HEK293 (cell line): ENCODE measurements around the gene RNF151.

ENCODE experiments used
- CTCF ChIP-seq: fragments of 450-650 bp; formaldehyde crosslinking; IDR thresholded peaks from 2 replicates; pipeline ENCODE4 v1.5.1; 2016; ENCODE audit warnings: missing biosample characterization, missing genetic modification characterization
- INSM2 ChIP-seq: fragments of 450-650 bp; formaldehyde crosslinking; IDR thresholded peaks from 2 replicates; pipeline ENCODE4 v1.5.1; 2016; ENCODE audit warnings: missing biosample characterization, missing genetic modification characterization
- OVOL3 ChIP-seq: fragments of 450-650 bp; formaldehyde crosslinking; IDR thresholded peaks from 2 replicates; pipeline ENCODE4 v1.5.1; 2016; ENCODE audit warnings: missing biosample characterization, missing genetic modification characterization
- TCF7L2 ChIP-seq: IDR thresholded peaks from 2 replicates; pipeline ENCODE4 v1.6.1; 2011; ENCODE audit warnings: low read depth, mild to moderate bottlenecking, inconsistent platforms, low read length, moderate library complexity, borderline replicate concordance
- YY1 ChIP-seq: fragments of 450-650 bp; formaldehyde crosslinking; IDR thresholded peaks from 2 replicates; pipeline ENCODE4 v1.5.1; 2018; ENCODE audit warnings: missing biosample characterization, missing genetic modification characterization
- ZBTB26 ChIP-seq: fragments of 450-650 bp; formaldehyde crosslinking; optimal IDR thresholded peaks from 2 replicates; pipeline ENCODE3; 2016; ENCODE audit warnings: missing biosample characterization, mild to moderate bottlenecking, missing genetic modification characterization
- ZBTB49 ChIP-seq: fragments of 450-650 bp; formaldehyde crosslinking; IDR thresholded peaks from 2 replicates; pipeline ENCODE4 v1.5.1; 2016; ENCODE audit warnings: missing biosample characterization, missing genetic modification characterization, low read depth
- ZFP3 ChIP-seq: fragments of 450-650 bp; formaldehyde crosslinking; IDR thresholded peaks from 2 replicates; pipeline ENCODE4 v1.5.1; 2016; ENCODE audit warnings: low read depth, missing biosample characterization, missing genetic modification characterization
- ZFP37 ChIP-seq: fragments of 450-650 bp; formaldehyde crosslinking; IDR thresholded peaks from 2 replicates; pipeline ENCODE4 v1.5.1; 2016; ENCODE audit warnings: missing biosample characterization, missing genetic modification characterization
- ZNF202 ChIP-seq: fragments of 450-650 bp; formaldehyde crosslinking; IDR thresholded peaks from 2 replicates; pipeline ENCODE4 v1.5.1; 2016; ENCODE audit warnings: missing biosample characterization, missing genetic modification characterization, borderline replicate concordance
- ZNF510 ChIP-seq: fragments of 450-650 bp; formaldehyde crosslinking; IDR thresholded peaks from 2 replicates; pipeline ENCODE4 v1.5.1; 2018; ENCODE audit warnings: mild to moderate bottlenecking, missing genetic modification characterization, missing biosample characterization; ENCODE audit not compliant: insufficient replicate concordance
- ZNF571 ChIP-seq: fragments of 450-650 bp; formaldehyde crosslinking; IDR thresholded peaks from 2 replicates; pipeline ENCODE4 v1.5.0; 2017; ENCODE audit warnings: missing biosample characterization, missing genetic modification characterization
- ZNF596 ChIP-seq: fragments of 450-650 bp; IDR thresholded peaks from 2 replicates; pipeline ENCODE4 v1.5.0; 2018; ENCODE audit warnings: missing biosample characterization, mild to moderate bottlenecking, missing genetic modification characterization, moderate library complexity
- ZNF785 ChIP-seq: fragments of 450-650 bp; formaldehyde crosslinking; IDR thresholded peaks from 2 replicates; pipeline ENCODE4 v1.5.1; 2016; ENCODE audit warnings: missing biosample characterization, missing genetic modification characterization

- TF ChIP-seq ZNF785 (tag by site-specific recombination): no peak
- TF ChIP-seq ZFP37 (tag by site-specific recombination): no peak
- no peak for TF ChIP-seq ZBTB26 (tag by site-specific recombination)
- TF ChIP-seq CTCF (tag by site-specific recombination): no peak
- no peak for TF ChIP-seq ZBTB49 (tag by site-specific recombination)
- TF ChIP-seq YY1 (tag by site-specific recombination): no peak
- no peak for TF ChIP-seq TCF7L2
- no peak for TF ChIP-seq INSM2 (tag by site-specific recombination)
- TF ChIP-seq ZFP3 (tag by site-specific recombination): no peak
- no peak for TF ChIP-seq ZNF202 (tag by site-specific recombination)
- TF ChIP-seq ZNF596 (tag by site-specific recombination): no peak
- no peak for TF ChIP-seq OVOL3
- no peak for TF ChIP-seq ZNF571
- no peak for TF ChIP-seq ZNF510
These were observed 24.4 kb upstream of the RNF151 start for GRCh38 chr16:1942047-1942809.
